ENCODE measurements around the gene ALKBH2.

ALKBH2 gene

GRCh38 chr12:109093022-109093918, at the start of gene ALKBH2:
ALKBH2 (minus strand) TSS chr12:109093472; CDS start chr12:109092786, 686 bp downstream.
- in situ Hi-C loops (cut with MboI; ENCODE audit: low sequenced_read_pairs), result no loop called here

GRCh38 chr12:109140560-109140959, 47.3 kb upstream of the ALKBH2 start:
- in situ Hi-C loops (cut with MboI; ENCODE audit: low sequenced_read_pairs), result no loop called here

- in situ Hi-C loops (cut with MboI; ENCODE audit: low sequenced_read_pairs), result no loop called here
These were observed 46.5 kb upstream of the ALKBH2 start for GRCh38 chr12:109139791-109140190.

- in situ Hi-C loops (cut with MboI; ENCODE audit: low sequenced_read_pairs), result no loop called here
These were observed 46.1 kb upstream of the ALKBH2 start for GRCh38 chr12:109139360-109139759.

- in situ Hi-C loops (cut with MboI; ENCODE audit: low sequenced_read_pairs), result no loop called here
These were observed 43.8 kb upstream of the ALKBH2 start for GRCh38 chr12:109137055-109137454.

- in situ Hi-C loops (cut with MboI; ENCODE audit: low sequenced_read_pairs), result no loop called here
These were observed 41.1 kb upstream of the ALKBH2 start for GRCh38 chr12:109134186-109134917.

- in situ Hi-C loops (cut with MboI; ENCODE audit: low sequenced_read_pairs), result no loop called here
These were observed 38.1 kb upstream of the ALKBH2 start for GRCh38 chr12:109131154-109132050.

GRCh38 chr12:109130297-109131153, 37.3 kb upstream of the ALKBH2 start:
- in situ Hi-C loops (cut with MboI; ENCODE audit: low sequenced_read_pairs), result no loop called here

GRCh38 chr12:109127533-109128242, 34.4 kb upstream of the ALKBH2 start:
- in situ Hi-C loops (cut with MboI; ENCODE audit: low sequenced_read_pairs), result no loop called here

- in situ Hi-C loops (cut with MboI; ENCODE audit: low sequenced_read_pairs), result no loop called here
These were observed 33.5 kb upstream of the ALKBH2 start for GRCh38 chr12:109126784-109127183.

GRCh38 chr12:109125791-109126190, 32.5 kb upstream of the ALKBH2 start:
- in situ Hi-C loops (cut with MboI; ENCODE audit: low sequenced_read_pairs), result no loop called here

- in situ Hi-C loops (cut with MboI; ENCODE audit: low sequenced_read_pairs), result no loop called here
These were observed 31.8 kb upstream of the ALKBH2 start for GRCh38 chr12:109124878-109125648.

GRCh38 chr12:109121346-109121880, 28.1 kb upstream of the ALKBH2 start:
- in situ Hi-C loops (cut with MboI; ENCODE audit: low sequenced_read_pairs), result no loop called here

GRCh38 chr12:109120557-109120956, 27.3 kb upstream of the ALKBH2 start:
- in situ Hi-C loops (cut with MboI; ENCODE audit: low sequenced_read_pairs), result no loop called here

- in situ Hi-C loops (cut with MboI; ENCODE audit: low sequenced_read_pairs), result no loop called here
These were observed 26.8 kb upstream of the ALKBH2 start for GRCh38 chr12:109120095-109120494.

- in situ Hi-C loops (cut with MboI; ENCODE audit: low sequenced_read_pairs), result no loop called here
These were observed 23.3 kb upstream of the ALKBH2 start for GRCh38 chr12:109116611-109116949.

- in situ Hi-C loops (cut with MboI; ENCODE audit: low sequenced_read_pairs), result no loop called here
These were observed 22.7 kb upstream of the ALKBH2 start, which contains the start of gene ACACB for GRCh38 chr12:109115758-109116610. ACACB (plus strand) TSS chr12:109116587; CDS start chr12:109139406, 22,819 bp downstream.

- in situ Hi-C loops (cut with MboI; ENCODE audit: low sequenced_read_pairs), result no loop called here
These were observed 22.1 kb upstream of the ALKBH2 start for GRCh38 chr12:109115404-109115757.

Measured in hTERT RPE-1 (cell line).